ENCODE measurements around the gene KIF12. TPM values are rescaled to one million over a fixed set of nuclear protein-coding genes. Genes with fewer than 3 reads are reported as not detected.
"Not testable (repeated sequence)": the region's sequence is repeated elsewhere in the genome, so short reads cannot be mapped to it uniquely, and the experiment has no call there.

The KIF12 gene
- total and polyA plus RNA-seq, 9 donors: 0.05 to 7.2 (median 0.30) TPM

DNA sequence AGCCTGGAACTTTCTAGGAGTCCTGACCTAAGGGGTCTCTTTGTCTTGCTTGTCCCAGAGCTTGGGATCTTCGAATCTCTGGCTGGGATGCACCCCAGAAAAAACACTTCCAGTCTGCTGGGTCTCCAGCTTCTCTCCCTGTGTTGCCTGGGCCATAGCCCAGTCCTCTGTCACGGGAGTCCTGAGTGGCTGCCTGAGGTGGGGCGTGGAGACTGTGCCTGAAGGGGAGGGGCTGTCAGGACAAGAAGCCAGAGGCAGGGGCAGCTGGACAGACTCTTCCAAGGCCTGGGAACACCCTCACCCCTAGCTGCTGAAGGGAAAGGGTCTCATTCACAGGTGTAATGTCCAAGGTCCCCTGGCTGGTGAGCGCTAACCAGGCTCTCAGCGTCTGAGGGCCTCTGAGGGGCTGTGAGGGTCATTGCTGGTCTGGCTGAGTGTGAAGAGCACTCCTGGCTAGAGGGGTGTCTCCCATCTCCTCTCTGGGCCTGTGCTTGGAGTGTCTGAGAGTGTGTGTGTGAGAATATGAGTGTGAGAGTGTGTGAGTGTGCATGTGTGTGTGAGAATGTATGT is 35.8 kb upstream of the KIF12 start:
- 63% methylated on average over 3 of the region's 5 CpGs for WGBS (ENCODE audit: insufficient coverage)
- Histone ChIP-seq H3K27ac (ENCODE audit: low read length) (no peak overlapping the region), H3K4me3 (ENCODE audit: low read length) (no peak overlapping the region), H3K9me3 (replicated peaks; ENCODE audit: control insufficient read depth, low read depth, low read length) (peaks cover 2% of the 10 kb centered on the region), H3K4me1 (ENCODE audit: control insufficient read depth, insufficient read depth, low read length) (peaks cover 27% of the 10 kb centered on the region), H3K36me3 (ENCODE audit: control insufficient read depth, insufficient read depth, low read length) (no peaks in the 10 kb centered on the region), H3K27me3 (ENCODE audit: control insufficient read depth, insufficient read depth, low read length) (peaks cover 3% of the 10 kb centered on the region)
- DNase-seq: no peak

DNA sequence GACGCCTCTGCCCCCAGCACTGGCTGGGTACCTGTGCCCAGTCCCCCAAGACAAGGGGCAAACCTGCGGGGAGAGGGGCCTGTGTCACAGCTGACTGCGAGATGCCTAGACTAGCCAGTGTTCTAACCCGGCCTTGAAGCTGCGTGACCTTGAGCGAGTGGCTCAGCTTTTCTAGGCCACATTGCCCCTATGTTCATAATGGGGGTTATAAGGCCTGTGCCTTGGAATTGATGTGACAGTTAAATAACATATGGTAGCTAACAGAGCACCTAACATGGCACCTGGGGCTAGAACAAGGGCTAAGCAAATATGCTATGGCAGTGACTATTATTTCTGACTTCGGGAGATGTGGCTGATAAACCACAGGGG is 33.4 kb upstream of the KIF12 start:
- no peaks in the 10 kb centered on the region for H3K36me3 ChIP-seq (ENCODE audit: control insufficient read depth, insufficient read depth, low read length)
- no peak overlapping the region for H3K27ac ChIP-seq (ENCODE audit: low read length)
- peaks cover 5% of the 10 kb centered on the region for H3K27me3 ChIP-seq (ENCODE audit: control insufficient read depth, insufficient read depth, low read length)
- no peak for DNase-seq
- H3K4me1 ChIP-seq (ENCODE audit: control insufficient read depth, insufficient read depth, low read length): peaks cover 12% of the 10 kb centered on the region
- H3K9me3 ChIP-seq (replicated peaks; ENCODE audit: control insufficient read depth, low read depth, low read length): peaks cover 7% of the 10 kb centered on the region
- H3K4me3 ChIP-seq (ENCODE audit: low read length): no peak overlapping the region
- no CpG with 5 or more reads among the region's 7 CpGs for WGBS (ENCODE audit: insufficient coverage)

DNA sequence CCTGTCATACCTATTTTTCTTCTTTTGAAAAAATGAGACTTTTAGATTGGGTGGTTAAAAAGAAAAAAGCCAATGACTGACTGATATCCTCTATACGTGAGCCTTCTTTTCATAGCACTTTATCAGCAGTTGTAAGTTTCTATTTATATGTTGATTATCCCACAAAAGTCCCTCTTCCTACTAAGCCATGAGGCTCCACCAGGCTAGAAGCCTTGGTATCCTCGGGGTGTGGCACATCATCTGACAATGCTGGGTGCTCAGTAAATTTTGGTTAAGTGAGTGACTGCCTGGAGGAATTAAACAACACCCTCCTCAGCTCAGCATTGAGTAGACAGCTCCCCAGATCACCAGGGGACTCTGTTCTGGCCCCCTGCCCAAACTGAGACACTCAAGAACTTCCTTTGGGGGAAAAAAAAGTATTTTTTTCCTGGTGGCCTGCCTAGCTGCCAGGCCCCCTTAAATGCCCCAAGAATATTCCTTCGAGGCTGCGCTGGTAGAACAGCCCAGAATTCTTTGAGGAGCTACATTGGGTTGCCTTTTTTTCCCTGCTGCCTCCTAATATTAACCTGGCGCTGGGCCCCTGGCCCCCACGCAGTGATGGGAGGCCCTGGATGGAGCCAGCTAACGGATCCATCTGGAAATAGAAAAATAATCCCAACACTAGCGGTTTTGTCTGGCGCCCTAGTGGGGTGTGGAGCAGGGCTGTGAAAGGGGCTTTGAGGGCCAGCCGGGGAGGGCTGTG is 32.9 kb upstream of the KIF12 start:
- Histone ChIP-seq H3K27me3 (ENCODE audit: control insufficient read depth, insufficient read depth, low read length) (peaks cover 5% of the 10 kb centered on the region), H3K4me1 (ENCODE audit: control insufficient read depth, insufficient read depth, low read length) (peaks cover 12% of the 10 kb centered on the region), H3K9me3 (replicated peaks; ENCODE audit: control insufficient read depth, low read depth, low read length) (peaks cover 7% of the 10 kb centered on the region), H3K36me3 (ENCODE audit: control insufficient read depth, insufficient read depth, low read length) (no peaks in the 10 kb centered on the region), H3K4me3 (ENCODE audit: low read length) (no peak overlapping the region), H3K27ac (ENCODE audit: low read length) (no peak overlapping the region)
- DNase-seq: peak; percentile 55
- 45% methylated on average over 2 of the region's 10 CpGs for WGBS (ENCODE audit: insufficient coverage)

DNA sequence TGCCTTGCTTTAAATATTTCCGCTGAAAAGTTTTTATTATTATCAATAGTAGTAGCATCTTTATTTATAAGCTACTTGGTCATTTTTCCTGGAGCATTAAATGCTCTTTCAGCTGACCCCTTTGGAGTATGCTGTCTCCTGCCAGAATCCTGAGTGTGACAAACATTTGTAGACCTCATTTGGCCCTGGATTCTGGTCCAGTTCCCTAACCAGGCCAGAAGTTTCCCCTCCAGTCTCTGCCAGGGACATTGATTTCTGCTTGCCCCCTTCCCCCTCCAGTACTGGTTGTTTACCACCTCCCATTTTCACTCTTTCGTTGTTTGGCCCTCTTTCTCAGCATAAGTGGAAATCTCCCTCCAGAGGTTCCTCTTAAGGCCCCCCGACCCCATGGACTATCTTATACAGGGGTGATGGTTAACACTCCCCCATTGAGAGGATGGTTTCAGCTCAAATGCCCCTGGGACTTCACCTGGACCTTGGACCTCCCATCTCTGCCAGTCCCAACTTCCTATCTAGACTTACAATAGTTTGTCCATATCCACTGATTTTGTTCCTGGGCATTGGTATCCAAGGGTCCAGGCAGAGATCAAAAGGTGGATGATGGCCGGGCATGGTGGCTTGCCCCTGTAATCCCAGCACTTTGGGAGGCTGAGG is 31.7 kb upstream of the KIF12 start:
- H3K27me3 ChIP-seq (ENCODE audit: control insufficient read depth, insufficient read depth, low read length): peaks cover 3% of the 10 kb centered on the region
- 100% methylated on average over 1 of the region's 4 CpGs for whole genome bisulfite sequencing (ENCODE audit: insufficient coverage)
- H3K4me1 ChIP-seq (ENCODE audit: control insufficient read depth, insufficient read depth, low read length): peaks cover 12% of the 10 kb centered on the region
- no peak overlapping the region for H3K4me3 ChIP-seq (ENCODE audit: low read length)
- H3K36me3 ChIP-seq (ENCODE audit: control insufficient read depth, insufficient read depth, low read length): no peaks in the 10 kb centered on the region
- no peak overlapping the region for H3K27ac ChIP-seq (ENCODE audit: low read length)
- no peak for DNase-seq
- peaks cover 7% of the 10 kb centered on the region for H3K9me3 ChIP-seq (replicated peaks; ENCODE audit: control insufficient read depth, low read depth, low read length)

DNA sequence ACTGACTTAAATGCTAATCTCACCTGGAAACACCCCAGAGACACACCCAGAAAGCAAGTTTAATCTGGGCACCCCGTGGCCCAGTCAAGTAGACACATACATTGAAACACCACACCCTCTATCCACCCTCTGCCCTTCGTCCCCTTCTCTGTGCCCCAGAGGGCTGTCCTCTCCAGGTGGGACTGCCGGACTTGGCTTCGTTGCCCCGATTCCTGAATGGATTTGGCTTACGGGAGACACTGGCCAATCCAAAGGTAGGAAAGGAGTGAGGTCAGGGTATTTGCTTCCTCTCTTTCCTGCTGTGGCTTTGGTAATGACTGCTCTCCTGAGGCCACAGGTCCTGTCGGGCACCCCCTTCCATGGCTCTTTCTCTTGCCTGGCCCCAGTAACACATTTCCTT is 31.0 kb upstream of the KIF12 start:
- no peak overlapping the region for H3K27ac ChIP-seq (ENCODE audit: low read length)

DNA sequence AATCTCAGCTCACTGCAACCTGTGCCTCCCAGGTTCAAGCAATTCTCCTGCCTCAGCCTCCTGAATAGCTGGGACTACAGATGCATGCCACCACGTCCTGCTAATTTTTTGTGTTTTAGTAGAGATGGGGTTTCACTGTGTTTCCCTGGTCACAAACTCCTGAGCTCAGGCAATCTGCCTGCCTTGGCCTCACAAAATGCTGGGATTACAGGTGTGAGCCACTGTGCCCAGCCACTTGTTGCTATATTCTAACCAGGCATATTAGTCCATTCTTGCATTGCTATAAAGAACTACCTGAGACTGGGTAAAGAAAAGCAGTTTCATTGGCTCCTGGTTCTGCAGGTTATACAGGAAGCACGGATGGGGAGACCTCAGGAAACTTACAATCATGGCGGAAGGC is 29.7 kb upstream of the KIF12 start:
- not testable (repeated sequence) for H3K27me3 ChIP-seq (ENCODE audit: control insufficient read depth, insufficient read depth, low read length)

More for the DNA sequence above, 31.0 kb upstream of the KIF12 start:
- DNase-seq: no peak
- Histone ChIP-seq H3K9me3 (replicated peaks; ENCODE audit: control insufficient read depth, low read depth, low read length) (peaks cover 7% of the 10 kb centered on the region), H3K4me3 (ENCODE audit: low read length) (no peak overlapping the region), H3K4me1 (ENCODE audit: control insufficient read depth, insufficient read depth, low read length) (peaks cover 12% of the 10 kb centered on the region), H3K27me3 (ENCODE audit: control insufficient read depth, insufficient read depth, low read length) (peaks cover 4% of the 10 kb centered on the region), H3K36me3 (ENCODE audit: control insufficient read depth, insufficient read depth, low read length) (no peaks in the 10 kb centered on the region)
- WGBS (ENCODE audit: insufficient coverage): 38% methylated on average over 1 of the region's 7 CpGs

DNA sequence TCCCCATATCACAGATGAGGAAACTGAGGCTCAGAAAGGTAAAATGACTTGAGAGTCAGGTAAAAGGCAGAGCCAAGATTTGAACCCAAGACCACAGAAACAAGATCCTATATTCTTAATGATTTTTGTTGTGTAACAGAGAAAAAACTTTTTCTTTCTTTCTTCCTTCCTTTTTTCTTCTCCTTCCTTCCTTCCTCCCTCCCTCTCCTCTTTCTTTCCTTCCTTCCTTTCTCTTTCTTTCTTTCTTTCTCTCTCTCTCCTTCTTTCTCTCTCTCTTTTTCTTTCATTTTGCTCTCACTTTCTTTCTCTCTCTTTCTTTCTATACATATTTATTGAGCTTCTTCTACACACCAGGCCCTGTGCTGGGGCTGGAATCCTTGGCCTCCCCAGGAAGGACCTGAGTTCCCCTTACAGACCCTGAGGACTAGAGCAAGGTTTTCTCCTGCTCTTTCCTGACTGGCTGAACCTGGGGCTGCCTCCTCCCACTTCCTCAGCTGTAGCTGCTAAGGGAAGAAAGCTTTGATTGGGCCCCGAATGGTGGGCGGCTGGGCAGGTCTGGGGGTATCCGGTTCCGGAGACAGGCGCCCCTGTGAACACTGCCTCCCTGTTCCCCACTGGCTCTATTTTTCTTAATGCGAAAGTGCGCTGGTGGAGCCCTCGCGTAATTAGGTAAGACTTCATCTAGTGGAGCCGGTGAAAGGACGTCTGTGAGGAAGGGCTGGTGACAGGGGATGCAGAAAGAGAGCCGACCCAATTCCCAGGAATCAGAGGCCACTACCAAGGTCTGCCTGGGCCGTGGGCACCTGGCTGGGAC is 27.4 kb upstream of the KIF12 start:
- H3K4me3 ChIP-seq (ENCODE audit: low read length): no peak overlapping the region
- DNase-seq: no peak
- H3K27ac ChIP-seq (ENCODE audit: low read length): no peak overlapping the region
- 64% methylated on average over 12 of the region's 13 CpGs for WGBS (ENCODE audit: insufficient coverage)
- H3K36me3 ChIP-seq (ENCODE audit: control insufficient read depth, insufficient read depth, low read length): no peaks in the 10 kb centered on the region
- peaks cover 6% of the 10 kb centered on the region for H3K27me3 ChIP-seq (ENCODE audit: control insufficient read depth, insufficient read depth, low read length)
- peaks cover 7% of the 10 kb centered on the region for H3K4me1 ChIP-seq (ENCODE audit: control insufficient read depth, insufficient read depth, low read length)
- peaks cover 7% of the 10 kb centered on the region for H3K9me3 ChIP-seq (replicated peaks; ENCODE audit: control insufficient read depth, low read depth, low read length)

More for the DNA sequence above, 29.7 kb upstream of the KIF12 start:
- peaks cover 10% of the 10 kb centered on the region for H3K4me1 ChIP-seq (ENCODE audit: control insufficient read depth, insufficient read depth, low read length)
- not testable (repeated sequence) for H3K4me3 ChIP-seq (ENCODE audit: low read length); H3K9me3 ChIP-seq (replicated peaks; ENCODE audit: control insufficient read depth, low read depth, low read length); H3K36me3 ChIP-seq (ENCODE audit: control insufficient read depth, insufficient read depth, low read length); H3K27ac ChIP-seq (ENCODE audit: low read length); DNase-seq
- 100% methylated on average over 2 of the region's 3 CpGs for WGBS (ENCODE audit: insufficient coverage)

DNA sequence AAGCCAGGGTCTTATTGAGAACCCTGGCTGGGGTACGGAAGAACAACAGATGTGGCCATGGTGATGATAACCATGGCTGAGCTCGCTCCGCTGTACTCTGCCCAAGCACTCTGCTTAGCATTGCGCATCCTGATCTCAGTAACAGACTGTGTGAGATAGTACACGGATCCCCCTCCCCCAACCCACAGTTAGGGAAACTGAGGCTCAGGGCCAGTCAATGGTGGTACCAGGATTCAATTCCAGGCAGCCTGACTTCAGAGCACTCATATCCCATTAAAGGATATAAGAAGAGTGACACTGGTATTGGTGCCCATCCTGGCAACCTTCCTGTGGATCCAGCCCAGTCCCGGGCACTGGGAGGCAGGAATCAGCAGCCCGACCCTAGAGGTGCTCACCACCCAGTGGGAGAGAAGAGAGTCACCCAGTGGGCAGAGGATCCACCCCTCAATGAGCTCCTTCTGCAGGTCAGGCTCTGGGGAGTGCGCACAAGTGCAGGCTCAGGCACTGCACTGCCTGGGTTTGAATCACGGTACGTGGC is 26.5 kb upstream of the KIF12 start:
- Histone ChIP-seq H3K4me3 (ENCODE audit: low read length) (no peak overlapping the region), H3K36me3 (ENCODE audit: control insufficient read depth, insufficient read depth, low read length) (no peaks in the 10 kb centered on the region), H3K27me3 (ENCODE audit: control insufficient read depth, insufficient read depth, low read length) (peaks cover 6% of the 10 kb centered on the region), H3K27ac (ENCODE audit: low read length) (no peak overlapping the region), H3K4me1 (ENCODE audit: control insufficient read depth, insufficient read depth, low read length) (peaks cover 8% of the 10 kb centered on the region), H3K9me3 (replicated peaks; ENCODE audit: control insufficient read depth, low read depth, low read length) (peaks cover 7% of the 10 kb centered on the region)
- DNase-seq: no peak
- WGBS (ENCODE audit: insufficient coverage): 72% methylated on average over 9 of the region's 10 CpGs

DNA sequence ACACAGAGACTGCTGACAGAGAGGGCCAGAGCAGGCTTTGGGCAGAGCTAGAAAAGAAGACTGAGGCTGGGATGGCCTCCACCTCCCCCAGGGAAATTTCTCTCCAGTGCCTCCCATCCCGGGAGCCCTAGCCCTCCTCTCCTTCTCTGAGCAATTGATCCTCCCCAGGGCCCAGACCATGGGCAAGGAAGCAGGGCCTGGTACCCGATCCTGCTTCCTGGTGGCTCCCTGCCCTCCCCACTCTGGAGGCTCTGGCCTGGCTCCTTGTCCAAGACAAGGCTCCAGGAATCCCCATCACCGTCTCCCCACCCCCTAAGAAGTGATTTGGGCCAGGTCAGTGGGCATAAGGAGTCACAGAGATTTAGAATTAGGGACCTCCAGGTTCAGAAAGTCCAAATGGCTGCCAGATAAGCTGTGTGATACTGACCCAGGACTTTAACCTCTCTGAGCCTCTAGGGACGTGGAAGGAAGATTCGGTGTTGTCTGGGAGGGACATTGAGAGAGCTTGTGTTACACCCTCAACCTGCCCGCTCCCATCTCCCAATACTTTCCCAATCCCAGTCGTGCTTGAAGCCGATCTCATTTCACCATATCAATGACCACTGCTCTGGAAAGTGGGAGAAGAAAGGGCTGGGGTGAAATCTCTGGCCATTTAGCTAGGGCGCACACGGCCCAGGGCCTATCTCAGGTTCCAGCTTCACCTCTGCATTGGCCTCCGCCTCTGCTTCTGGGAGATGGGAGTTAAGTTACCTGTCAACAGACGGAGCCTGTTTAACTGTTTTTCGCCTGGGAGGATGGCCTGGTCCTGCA is 25.8 kb upstream of the KIF12 start:
- peaks cover 11% of the 10 kb centered on the region for H3K4me1 ChIP-seq (ENCODE audit: control insufficient read depth, insufficient read depth, low read length)
- H3K9me3 ChIP-seq (replicated peaks; ENCODE audit: control insufficient read depth, low read depth, low read length): peaks cover 7% of the 10 kb centered on the region
- H3K27ac ChIP-seq (ENCODE audit: low read length): no peak overlapping the region
- H3K4me3 ChIP-seq (ENCODE audit: low read length): no peak overlapping the region
- DNase-seq: no peak
- H3K27me3 ChIP-seq (ENCODE audit: control insufficient read depth, insufficient read depth, low read length): peaks cover 6% of the 10 kb centered on the region
- 84% methylated on average over 6 of the region's 13 CpGs for WGBS (ENCODE audit: insufficient coverage)
- no peaks in the 10 kb centered on the region for H3K36me3 ChIP-seq (ENCODE audit: control insufficient read depth, insufficient read depth, low read length)

All from muscle of leg (tissue), 11 donors.